Dermis microvascular lymphatic vessel endothelial cell (primary cell): ENCODE data around the gene ARHGAP5. TPM values are rescaled to one million over a fixed set of nuclear protein-coding genes. Genes with fewer than 3 reads are reported as not detected.
"Not testable (repeated sequence)": the region's sequence is repeated elsewhere in the genome, so short reads cannot be mapped to it uniquely, and the experiment has no call there.

Source experiments
- DNase-seq, 2 donors: peaks; one replicate each; pipeline versions ENCODE4 v3.0.0 to v3.0.0-alpha.2; 2010; ENCODE audit warnings: low read depth in 2 of 2
- total RNA-seq: library from RNA; depleted of rRNA; stranded (reverse); fragments of >200 nt; gene quantifications from 2 replicates; pipeline ENCODE4 v1.2.1, GENCODE V29; 2014

ARHGAP5 gene
- total RNA-seq, 1 donor from 2014 or later: 24.5 TPM

- DNase-seq: no peak
Measured at GRCh38 chr14:32110548-32110896, 33.4 kb downstream of the ARHGAP5 start.

- no peak for DNase-seq
Measured at GRCh38 chr14:32121536-32121935, 44.4 kb downstream of the ARHGAP5 start.

- DNase-seq: no peak
Measured at GRCh38 chr14:32121948-32122347, 44.8 kb downstream of the ARHGAP5 start.

- DNase-seq: not testable (repeated sequence)
Measured at GRCh38 chr14:32126899-32127730, 50.0 kb downstream of the ARHGAP5 start.

- not testable (repeated sequence) for DNase-seq
Measured at GRCh38 chr14:32127731-32128654, 50.9 kb downstream of the ARHGAP5 start.

- no peak for DNase-seq
Measured at GRCh38 chr14:32128703-32129102, 51.6 kb downstream of the ARHGAP5 start.

- DNase-seq: no peak
Measured at GRCh38 chr14:32129124-32129523, 52.0 kb downstream of the ARHGAP5 start.

- not testable (repeated sequence) for DNase-seq
Measured at GRCh38 chr14:32131689-32132088, 54.6 kb downstream of the ARHGAP5 start.

GRCh38 chr14:32134448-32135097 is 57.5 kb downstream of the ARHGAP5 start:
- peak in 1 of 2 donors; percentile 2 for DNase-seq

- DNase-seq: no peak
Measured at GRCh38 chr14:32136027-32136825, 59.1 kb downstream of the ARHGAP5 start.

- DNase-seq: no peak
Measured at GRCh38 chr14:32137313-32137712, 60.2 kb downstream of the ARHGAP5 start.

- no peak for DNase-seq
Measured at GRCh38 chr14:32137892-32138291, 60.8 kb downstream of the ARHGAP5 start.

- DNase-seq: no peak
Measured at GRCh38 chr14:32142341-32142740, 65.2 kb downstream of the ARHGAP5 start.

- no peak for DNase-seq
Measured at GRCh38 chr14:32142754-32143437, 65.8 kb downstream of the ARHGAP5 start.

GRCh38 chr14:32150392-32150791 is 73.3 kb downstream of the ARHGAP5 start:
- no peak for DNase-seq

GRCh38 chr14:32166029-32166428 is 88.9 kb downstream of the ARHGAP5 start:
- DNase-seq: no peak

GRCh38 chr14:32166924-32167323 is 89.8 kb downstream of the ARHGAP5 start:
- no peak for DNase-seq

- no peak for DNase-seq
Measured at GRCh38 chr14:32167907-32168306, 90.8 kb downstream of the ARHGAP5 start.

GRCh38 chr14:32169191-32169590 is 92.1 kb downstream of the ARHGAP5 start:
- no peak for DNase-seq

GRCh38 chr14:32171469-32171868 is 94.4 kb downstream of the ARHGAP5 start:
- no peak for DNase-seq
